Esophagus muscularis mucosa (tissue), 4 donors: ENCODE data around the gene KIF17.

Experiments
- EP300 ChIP-seq: sonication (generic); formaldehyde crosslinking; IDR thresholded peaks from one replicate; pipeline ENCODE4 v1.6.1; 2017; ENCODE audit warnings: antibody characterized with exemption
- POLR2A ChIP-seq: fragments of 450-650 bp; IDR thresholded peaks from one replicate; pipeline ENCODE4 v1.6.1; 2017; ENCODE audit warnings: antibody characterized with exemption, moderate library complexity, mild to moderate bottlenecking, low read depth
- POLR2AphosphoS5 ChIP-seq, 2 donors: sonication (generic); formaldehyde crosslinking; IDR thresholded peaks; one replicate each; pipeline ENCODE4 v1.6.1; 2017; ENCODE audit warnings: antibody characterized with exemption in 2 of 2
- TF ChIP-seq, protein P1 (sequence below), 3 experiments: fragments of 200-600 bp in 2 of 3; fragments of 450-650 bp in 1 of 3; sonication (generic) in 2 of 3; IDR thresholded peaks; one replicate each; pipeline ENCODE4 v1.5.1; 2017 to 2019; ENCODE audit warnings: antibody characterized with exemption in 3 of 3, mild to moderate bottlenecking in 2 of 3, moderate library complexity in 1 of 3

- TF ChIP-seq, protein P1, sequence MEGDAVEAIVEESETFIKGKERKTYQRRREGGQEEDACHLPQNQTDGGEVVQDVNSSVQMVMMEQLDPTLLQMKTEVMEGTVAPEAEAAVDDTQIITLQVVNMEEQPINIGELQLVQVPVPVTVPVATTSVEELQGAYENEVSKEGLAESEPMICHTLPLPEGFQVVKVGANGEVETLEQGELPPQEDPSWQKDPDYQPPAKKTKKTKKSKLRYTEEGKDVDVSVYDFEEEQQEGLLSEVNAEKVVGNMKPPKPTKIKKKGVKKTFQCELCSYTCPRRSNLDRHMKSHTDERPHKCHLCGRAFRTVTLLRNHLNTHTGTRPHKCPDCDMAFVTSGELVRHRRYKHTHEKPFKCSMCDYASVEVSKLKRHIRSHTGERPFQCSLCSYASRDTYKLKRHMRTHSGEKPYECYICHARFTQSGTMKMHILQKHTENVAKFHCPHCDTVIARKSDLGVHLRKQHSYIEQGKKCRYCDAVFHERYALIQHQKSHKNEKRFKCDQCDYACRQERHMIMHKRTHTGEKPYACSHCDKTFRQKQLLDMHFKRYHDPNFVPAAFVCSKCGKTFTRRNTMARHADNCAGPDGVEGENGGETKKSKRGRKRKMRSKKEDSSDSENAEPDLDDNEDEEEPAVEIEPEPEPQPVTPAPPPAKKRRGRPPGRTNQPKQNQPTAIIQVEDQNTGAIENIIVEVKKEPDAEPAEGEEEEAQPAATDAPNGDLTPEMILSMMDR (IDR thresholded peaks at IDR 0.05) = no peak
- no peak for TF ChIP-seq POLR2A
- TF ChIP-seq POLR2AphosphoS5 (IDR thresholded peaks at IDR 0.05) = no peak
- no peak for TF ChIP-seq EP300
Measured at GRCh38 chr1:20685741-20686140, 32.1 kb downstream of the KIF17 start.
